GM10847 (cell line): ENCODE measurements around the gene CCNC.

Source experiments
- POLR2A ChIP-seq: IDR thresholded peaks from 2 replicates; pipeline ENCODE4 v1.6.1; 2011; ENCODE audit not compliant: insufficient read length; ENCODE audit errors: extremely low read depth

Gene CCNC

DNA sequence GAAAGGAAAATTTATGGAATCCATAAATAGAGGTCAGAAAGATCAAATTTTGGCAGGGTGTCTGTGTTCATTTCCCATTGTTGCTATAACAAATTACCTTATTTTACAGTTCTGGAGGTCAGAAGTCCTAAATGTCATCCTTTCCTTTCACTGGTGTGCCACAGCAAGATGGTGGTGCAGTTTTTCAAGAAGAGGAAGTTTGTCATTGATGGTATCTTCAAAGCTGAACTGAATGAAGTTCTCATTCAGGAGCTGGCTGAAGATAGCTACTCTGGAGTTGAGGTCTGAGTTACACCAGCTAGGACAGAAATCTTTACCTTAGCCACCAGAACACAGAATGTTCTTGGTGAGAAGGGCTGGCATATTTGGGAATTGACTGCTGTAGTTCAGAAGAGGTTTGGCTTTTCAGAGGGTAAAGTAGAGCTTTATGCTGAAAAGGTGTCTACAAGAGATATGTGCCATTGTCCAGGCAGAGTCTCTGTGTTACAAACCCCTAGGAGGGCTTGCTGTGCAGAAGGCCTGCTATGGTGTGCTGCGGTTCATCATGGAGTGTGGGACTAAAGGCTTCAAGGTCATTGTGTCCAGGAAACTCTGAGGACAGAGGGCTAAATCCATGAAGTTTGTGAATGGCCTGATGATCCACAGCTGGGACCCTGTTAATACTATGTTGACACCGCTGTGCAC lies 7.2 kb upstream of the CCNC start:
- TF ChIP-seq POLR2A: no peak

DNA sequence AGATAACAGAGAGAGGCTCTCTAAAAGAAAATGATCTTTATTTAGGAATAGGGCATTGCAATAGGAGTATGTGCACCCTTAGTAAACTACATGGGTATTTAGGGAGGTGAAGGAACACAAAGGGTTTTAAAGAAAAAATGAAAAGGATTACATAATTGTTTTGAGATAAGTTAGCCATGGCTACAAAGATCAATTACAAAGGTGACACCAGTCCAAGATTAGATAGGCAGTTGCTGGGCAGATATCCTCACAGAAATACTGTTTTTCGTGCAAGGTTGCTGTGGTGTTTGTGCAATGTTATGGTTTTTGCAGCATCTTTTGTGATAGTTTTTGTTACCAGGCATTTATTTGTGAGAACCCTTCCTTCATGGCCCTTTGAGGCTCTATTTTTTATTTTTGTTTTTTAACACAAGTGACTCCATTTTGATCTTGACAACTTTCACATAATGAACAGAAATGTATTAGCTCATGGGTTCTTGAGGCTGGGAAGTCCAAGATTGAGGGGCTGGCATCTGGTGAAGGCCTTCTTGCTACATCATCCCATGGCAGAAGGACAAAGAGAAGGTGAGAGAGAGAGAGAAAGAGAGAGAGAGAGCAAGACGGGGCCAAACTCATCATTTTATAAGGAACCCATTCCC lies 5.6 kb upstream of the CCNC start:
- no peak for TF ChIP-seq POLR2A

DNA sequence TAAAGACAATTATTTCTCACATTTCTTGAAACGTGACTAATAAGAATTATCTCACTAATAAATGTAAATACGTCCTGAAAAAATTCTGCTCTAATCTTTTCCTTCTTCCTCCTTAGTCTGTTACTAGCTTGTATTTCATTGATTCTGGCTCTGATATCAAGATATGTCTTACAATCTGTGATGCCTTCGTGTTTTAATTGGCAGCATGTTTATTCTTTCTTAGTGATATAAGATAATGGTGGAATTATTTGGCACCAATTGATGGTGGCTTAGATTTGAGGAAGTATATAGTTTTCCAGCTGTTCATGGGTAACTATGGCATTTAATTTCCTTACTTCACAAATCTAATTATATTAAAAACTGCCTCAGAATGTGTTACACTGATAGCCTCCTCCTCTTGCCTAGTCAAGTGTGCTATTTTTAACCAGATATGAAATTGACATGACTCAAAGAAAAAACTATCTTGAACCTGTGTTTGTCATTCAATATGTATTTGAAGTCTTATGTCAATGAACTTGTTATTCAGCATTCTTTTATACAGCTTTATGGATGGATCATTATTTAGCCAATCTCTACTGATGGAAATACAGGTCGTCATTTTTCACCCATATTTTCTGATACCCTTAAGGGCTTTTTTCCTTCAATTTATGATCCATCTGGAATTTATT lies 5.3 kb downstream of the CCNC start:
- no peak for TF ChIP-seq POLR2A

DNA sequence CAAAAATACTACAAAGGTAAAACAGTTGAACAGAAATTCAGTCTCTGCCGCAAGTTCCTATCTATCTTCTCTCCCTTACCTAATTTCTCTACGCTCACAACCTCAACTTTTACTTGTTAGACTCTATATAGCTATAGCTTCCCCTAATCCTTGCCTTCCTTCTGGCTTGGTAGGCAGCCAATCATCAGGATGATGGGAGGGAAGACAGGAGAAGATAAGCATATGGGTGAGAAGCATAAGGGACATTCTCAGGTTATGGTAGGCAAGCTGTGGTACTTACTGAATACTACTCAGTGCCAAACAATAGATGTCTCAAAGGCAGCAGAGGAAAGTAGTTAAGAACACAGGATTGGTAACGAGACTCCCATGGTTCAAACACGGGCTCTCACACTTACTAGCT lies 7.8 kb downstream of the CCNC start:
- TF ChIP-seq POLR2A: no peak

DNA sequence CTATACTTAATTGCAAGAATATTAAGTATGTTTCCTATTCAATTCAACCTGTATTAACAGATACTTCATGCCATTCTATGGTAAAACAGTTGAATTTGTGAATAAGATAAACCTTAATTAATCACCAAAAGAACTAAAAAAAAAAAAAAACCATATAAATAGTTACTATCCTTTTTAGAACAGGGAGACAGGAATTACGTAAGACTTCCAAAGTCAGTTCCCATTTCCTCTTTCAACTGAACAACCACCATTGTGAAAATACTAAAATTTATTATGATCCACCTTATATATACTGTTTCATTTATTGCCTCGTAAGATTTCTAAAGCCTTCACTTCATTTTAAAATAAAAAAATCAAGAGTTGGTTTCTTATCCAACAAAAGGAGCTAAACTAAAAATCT lies 9.4 kb downstream of the CCNC start:
- TF ChIP-seq POLR2A: no peak

DNA sequence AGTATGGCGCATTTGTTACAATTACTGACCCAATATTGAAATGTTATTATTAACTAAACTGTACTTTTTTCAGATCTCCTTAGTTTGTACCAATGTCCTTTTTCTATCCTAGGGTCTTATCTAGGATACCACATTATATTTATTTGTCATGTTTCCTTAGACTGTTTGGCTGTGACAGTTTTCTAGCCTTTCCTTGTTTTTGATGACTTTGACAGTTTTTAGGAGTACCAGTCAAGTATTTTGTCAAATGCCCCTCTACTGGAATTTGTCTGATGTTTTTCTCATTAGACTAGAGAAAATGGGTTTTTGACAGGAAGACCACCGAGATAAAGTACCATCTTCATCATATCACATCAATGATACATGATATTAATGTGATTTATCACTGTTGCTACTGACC lies 14.6 kb downstream of the CCNC start:
- no peak for TF ChIP-seq POLR2A

DNA sequence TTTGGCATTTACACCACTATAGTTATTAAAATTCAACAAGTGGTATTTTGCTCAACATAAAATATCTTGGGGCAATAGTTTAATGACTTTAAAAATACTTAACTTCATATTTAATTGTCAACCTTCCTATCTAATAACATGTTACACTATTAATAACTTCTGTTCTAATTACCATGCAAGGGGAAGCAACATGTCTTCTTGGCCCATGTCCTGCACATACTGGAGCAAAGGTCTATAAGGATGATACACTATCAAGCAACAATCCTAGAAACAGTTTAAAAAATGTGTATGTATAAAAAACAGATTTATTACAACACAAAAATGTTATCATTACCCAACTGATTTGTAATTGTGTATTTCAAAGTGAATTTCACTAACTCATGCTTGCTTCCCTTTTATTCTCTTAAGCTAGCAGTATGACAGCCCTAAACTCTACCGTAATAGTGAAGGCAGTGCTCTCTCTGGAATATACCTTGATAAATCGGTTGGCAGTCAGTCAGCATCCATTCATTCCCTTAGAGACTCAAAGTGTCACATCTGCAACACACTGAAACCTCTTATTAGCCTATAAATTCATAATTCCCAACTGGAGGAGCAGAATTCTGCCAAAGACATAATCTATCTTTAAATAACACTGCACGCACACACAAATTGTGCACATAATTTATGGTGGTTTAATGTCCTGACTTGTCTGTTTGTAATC lies 18.3 kb downstream of the CCNC start:
- no peak for TF ChIP-seq POLR2A

DNA sequence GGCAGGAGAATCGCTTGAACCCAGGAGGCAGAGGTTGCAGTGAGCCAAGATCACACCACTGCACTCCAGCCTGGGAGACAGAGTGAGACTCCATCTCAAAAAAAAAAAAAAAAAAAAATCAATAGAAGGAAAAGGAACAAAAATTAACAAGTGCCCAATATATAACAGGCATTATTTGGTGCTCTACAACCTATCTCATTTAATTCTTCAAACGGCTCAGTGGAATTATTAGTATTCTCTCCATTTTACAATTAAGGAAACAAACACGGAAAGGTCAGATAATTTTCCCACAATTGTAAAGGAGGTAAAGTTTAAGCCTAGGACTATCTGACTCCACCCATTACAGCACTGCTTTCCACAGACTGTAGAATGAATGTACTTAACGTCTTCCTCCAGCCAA lies 19.8 kb downstream of the CCNC start:
- no peak for TF ChIP-seq POLR2A

DNA sequence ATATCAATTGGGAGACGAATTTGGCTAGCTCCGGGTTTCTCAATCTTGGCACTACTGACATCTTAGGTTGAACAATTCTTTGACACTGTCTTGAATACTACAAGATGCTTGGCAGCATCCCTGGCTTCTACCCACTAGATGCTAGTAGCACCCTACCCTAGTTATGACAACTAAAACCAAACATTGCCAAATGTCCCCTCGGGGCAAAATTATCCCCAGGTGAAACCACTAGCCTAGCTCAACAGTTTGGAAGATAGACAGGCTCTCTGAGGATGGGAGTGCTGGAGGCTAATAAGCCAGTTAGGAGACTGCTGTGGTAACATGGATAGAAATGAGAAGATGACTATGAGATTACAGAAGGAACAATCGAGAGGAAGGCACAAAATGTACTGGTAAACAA lies 20.9 kb downstream of the CCNC start:
- TF ChIP-seq POLR2A: no peak

DNA sequence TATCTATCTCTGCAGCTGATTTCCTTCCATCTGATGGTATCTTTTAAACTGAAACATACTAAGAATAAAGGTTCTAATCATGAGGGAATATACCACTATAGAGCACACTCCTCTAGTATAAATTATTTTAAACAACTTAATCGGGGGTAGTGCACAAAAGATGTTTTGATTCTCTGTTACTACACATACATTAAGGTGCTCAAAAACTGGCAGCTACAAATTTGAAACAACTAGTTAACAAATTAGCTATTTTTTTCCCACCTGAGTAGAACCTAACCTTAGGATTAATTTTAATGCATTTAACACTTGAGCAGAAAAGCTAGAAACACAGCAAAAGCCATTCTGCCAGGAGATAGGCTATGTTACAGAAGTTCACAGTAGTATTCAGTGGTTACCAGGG lies 23.0 kb downstream of the CCNC start:
- no peak for TF ChIP-seq POLR2A

DNA sequence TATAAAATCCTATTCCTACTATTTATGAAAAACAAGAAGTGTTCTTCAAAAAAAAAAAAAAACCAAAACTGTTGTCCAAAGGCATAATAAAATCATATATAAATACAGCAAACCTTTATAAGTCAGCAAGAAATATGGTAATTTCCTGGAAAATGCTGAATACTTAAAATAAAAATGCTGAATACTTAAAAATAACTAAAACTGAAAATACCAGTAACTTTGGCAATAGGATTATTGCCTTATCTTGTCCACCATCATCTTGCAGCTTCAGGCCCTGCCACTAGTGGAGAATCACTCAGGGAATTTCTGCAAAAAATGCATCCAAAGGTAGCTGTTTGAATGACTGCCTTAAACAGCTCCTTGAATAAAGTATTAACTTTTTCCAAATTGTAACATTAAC lies 24.5 kb downstream of the CCNC start:
- no peak for TF ChIP-seq POLR2A

DNA sequence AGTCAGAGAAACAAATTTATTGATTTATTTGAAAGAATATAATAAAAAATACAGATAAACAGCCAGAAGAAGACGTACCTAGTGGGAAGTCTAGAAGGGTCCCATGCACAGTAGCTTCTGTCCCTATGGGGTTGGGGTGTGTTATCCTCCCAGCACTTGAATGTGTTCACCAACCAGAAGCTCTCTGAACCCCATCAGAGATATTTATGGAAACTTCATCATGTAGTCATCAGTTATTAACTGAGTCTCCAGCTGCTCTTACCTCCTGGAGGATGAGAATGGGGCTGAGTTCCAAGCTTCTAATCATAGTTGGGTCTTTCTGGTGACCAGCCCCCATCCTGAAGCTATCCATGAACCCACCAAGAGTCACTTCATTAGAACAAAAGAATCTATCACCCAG lies 37.8 kb downstream of the CCNC start:
- no peak for TF ChIP-seq POLR2A

DNA sequence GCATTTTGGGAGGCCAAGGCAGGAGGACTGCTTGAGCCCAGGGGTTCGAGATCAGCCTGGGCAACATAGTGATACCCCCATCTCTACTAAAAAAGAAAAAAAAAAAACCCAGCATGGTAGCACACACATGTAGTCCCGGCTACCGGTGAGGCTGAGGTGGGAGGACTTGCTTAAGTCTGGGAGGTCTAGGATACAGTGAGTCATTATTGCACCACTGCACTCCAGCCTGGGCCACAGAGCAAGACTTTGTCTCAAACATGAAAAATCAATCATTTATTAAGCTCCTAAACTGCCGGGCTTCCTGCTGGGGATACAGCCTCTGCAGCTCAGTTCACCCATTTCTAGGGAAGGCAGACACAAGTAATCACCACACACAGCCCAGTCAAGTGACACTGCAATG lies 45.9 kb downstream of the CCNC start:
- no peak for TF ChIP-seq POLR2A

DNA sequence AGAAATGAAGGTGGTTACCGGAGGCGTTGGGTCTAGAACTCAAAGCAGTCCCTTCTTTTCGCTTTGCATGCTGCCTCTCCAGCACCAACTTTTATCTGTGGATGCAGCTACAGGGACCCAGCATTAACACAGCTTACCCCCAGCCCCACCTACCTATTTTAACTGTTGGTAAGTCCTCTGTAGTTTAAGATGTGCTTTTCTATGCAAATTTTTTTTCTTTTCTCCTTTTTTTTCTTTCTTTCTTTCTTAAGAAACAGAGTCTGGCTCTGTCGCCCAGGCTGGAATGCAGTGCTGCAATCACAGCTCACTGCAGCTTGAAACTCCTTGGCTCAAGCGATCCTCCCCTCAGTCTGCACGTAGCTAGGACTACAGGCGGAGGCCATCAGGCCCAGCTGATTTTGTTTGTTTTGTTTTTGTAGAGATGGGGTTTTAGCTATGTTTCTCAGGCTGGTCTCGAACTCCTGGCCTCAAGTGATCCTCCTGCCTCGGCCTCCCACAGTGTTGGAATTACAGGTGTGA lies 46.8 kb downstream of the CCNC start:
- no peak for TF ChIP-seq POLR2A

DNA sequence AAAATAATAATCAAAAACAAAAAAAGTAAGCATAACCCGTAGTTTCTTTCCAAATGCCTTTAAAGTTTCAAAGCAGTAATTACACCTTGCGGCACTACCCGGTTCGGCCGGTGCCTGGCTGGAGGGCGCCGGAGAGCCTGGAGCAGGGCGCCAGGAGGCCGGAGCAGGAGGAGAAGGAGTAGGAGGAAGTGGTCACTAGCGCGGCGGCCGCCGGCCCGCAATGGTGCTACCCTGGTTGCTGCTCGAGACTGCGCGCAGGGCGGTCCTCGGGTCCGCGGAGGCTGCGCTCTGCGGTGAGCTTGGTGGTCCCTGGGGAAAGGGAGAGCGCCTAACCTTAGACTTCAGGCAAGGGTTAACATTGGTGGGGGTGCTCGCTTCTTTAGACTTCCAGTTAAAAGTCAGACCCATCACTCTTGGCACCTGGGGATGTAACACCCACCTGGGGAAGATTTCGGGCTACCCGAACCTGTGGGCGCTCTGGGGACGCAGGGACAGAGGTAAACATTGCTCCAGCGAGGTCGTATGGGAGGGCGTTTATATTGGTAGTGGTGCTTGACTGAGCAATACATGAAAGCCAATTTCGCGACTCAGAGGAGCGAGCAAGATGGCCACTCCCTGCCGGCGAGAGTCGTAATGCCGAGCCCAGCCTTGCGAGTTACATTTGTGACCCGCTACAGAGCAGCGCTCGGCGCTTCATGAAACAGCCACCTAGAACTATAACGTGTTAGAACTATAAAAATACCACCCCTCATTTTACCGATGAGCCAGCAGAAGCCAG lies 47.4 kb downstream of the CCNC start:
- TF ChIP-seq POLR2A: peak; percentile 95
